Large intestine (tissue), 3 donors: Measurements from ENCODE around the gene RAD51B. TPM values are rescaled to one million over a fixed set of nuclear protein-coding genes. Genes with fewer than 3 reads are reported as not detected.
A peak's percentile ranks its signal among the peaks of the same experiment; 100 is the strongest.

Experiments
- DNase-seq, 2 donors: peaks; one replicate each; pipeline versions ENCODE4 v3.0.0 to v3.0.0-alpha.2; 2013
- H3K27ac ChIP-seq: one replicate; pipeline ENCODE4 v1.5.1; 2013; ENCODE audit warnings: low read length
- H3K27me3 ChIP-seq: 2 replicates; pipeline ENCODE4 v1.6.1; 2013; ENCODE audit warnings: low read length; ENCODE audit not compliant: control insufficient read depth, insufficient read depth
- H3K36me3 ChIP-seq: 2 replicates; pipeline ENCODE4 v1.6.1; 2013; ENCODE audit warnings: low read length; ENCODE audit not compliant: control insufficient read depth, insufficient read depth
- H3K4me1 ChIP-seq: one replicate; pipeline ENCODE4 v1.6.1; 2013; ENCODE audit warnings: low read length; ENCODE audit not compliant: control insufficient read depth, insufficient read depth
- H3K4me3 ChIP-seq: one replicate; pipeline ENCODE4 v1.5.1; 2013; ENCODE audit warnings: low read length
- H3K9me3 ChIP-seq: one replicate; pipeline ENCODE4 v1.6.1; 2013; ENCODE audit warnings: mild to moderate bottlenecking, low read depth, low read length, moderate library complexity; ENCODE audit not compliant: control insufficient read depth
- WGBS: methylation state at CpG from one replicate; pipeline ENCODE4 v1.1.5; 2013; ENCODE audit warnings: low lambda C conversion rate; ENCODE audit not compliant: insufficient coverage; 5-methylcytosine and 5-hydroxymethylcytosine counted together
- polyA plus RNA-seq: library from polyadenylated mRNA; unstranded; fragments of 120-200 nt; gene quantifications from one replicate; pipeline ENCODE4 v1.2.1, GENCODE V29; 2013

The RAD51B gene
- polyA plus RNA-seq, 1 donor, result 6.4 TPM

DNA sequence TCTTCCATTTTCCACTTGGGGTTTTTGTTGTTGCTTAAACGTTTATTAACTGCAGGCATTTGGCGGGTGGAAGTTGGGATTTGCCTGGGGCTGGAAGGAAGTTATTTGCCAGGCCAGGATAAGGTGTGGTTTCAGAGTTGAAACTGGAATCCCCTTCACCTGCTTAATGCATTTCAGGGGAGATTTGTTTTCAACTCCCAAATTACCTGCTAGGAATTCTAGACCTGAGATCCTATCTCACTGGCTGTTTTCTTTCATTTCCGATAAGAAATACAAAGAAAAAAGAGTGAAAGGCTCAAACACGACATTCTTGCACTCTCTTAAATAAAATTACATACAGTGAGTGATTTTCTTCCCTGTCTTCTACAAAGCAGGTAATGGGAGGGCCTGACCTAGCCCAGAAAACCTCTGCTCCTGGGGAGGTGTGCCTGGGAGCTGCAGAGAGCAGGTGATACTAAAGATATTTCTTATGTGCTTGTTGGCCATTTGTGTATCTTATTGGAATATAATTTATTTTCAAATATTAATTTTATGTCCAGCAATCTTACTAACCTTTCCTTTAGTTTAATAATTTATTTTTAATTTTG is 695.1 kb downstream of the RAD51B start:
- H3K4me1 ChIP-seq, result peaks cover 35% of the 10 kb centered on the region
- H3K9me3 ChIP-seq, result no peaks in the 10 kb centered on the region
- no peaks in the 10 kb centered on the region for H3K27me3 ChIP-seq
- H3K27ac ChIP-seq, result no peak overlapping the region
- H3K4me3 ChIP-seq, result no peak overlapping the region
- DNase-seq, result no peak
- WGBS, result 50% methylated on average over 1 of the region's 4 CpGs
- H3K36me3 ChIP-seq, result no peaks in the 10 kb centered on the region

DNA sequence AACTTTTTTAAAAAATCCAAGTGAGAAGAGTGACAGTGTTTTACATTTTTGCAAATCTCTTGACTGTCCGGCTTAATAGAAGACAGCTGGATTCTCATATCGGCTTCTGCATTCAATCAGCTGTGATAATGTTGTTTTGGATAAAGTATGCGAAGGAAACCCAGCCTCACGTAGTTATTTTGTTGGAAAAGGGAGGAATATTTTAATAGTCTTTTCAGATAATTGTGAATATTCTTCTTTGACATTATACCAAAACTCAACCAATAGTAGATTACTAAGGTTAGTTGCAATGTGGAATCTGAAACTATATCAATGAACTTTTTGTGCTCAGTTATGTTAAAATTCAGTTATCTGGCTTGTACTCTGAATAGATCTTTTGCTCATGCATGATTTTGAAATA is 696.8 kb downstream of the RAD51B start:
- DNase-seq, result no peak
- Histone ChIP-seq H3K36me3 (no peaks in the 10 kb centered on the region), H3K27ac (no peak overlapping the region), H3K4me3 (no peak overlapping the region), H3K4me1 (peaks cover 45% of the 10 kb centered on the region), H3K9me3 (no peaks in the 10 kb centered on the region), H3K27me3 (no peaks in the 10 kb centered on the region)
- 90% methylated on average over 2 of the region's 4 CpGs for WGBS

DNA sequence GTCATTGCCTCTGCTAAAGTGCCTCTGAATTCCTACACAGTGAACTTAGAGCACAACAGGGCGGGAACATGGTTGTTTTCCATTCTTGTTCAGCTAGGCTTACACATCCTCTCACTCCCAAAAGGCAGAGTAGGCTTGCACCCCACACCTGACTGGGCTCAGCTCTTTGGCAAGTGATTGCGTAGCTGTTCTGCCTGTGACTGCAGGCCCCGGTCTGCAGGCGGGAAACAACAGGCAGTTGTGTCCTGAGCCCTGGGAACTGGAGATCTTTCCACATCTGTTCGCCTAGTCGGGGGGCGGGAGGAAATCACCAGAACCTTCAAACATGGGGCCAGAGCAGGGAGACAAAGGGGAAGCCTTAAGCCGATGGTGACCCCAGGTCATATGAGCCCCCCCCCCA is 698.6 kb downstream of the RAD51B start:
- H3K4me1 ChIP-seq, result peaks cover 58% of the 10 kb centered on the region
- H3K4me3 ChIP-seq, result no peak overlapping the region
- no peak overlapping the region for H3K27ac ChIP-seq
- no peaks in the 10 kb centered on the region for H3K36me3 ChIP-seq
- H3K9me3 ChIP-seq, result no peaks in the 10 kb centered on the region
- no peak for DNase-seq
- no CpG with 5 or more reads among the region's 8 CpGs for WGBS
- no peaks in the 10 kb centered on the region for H3K27me3 ChIP-seq

DNA sequence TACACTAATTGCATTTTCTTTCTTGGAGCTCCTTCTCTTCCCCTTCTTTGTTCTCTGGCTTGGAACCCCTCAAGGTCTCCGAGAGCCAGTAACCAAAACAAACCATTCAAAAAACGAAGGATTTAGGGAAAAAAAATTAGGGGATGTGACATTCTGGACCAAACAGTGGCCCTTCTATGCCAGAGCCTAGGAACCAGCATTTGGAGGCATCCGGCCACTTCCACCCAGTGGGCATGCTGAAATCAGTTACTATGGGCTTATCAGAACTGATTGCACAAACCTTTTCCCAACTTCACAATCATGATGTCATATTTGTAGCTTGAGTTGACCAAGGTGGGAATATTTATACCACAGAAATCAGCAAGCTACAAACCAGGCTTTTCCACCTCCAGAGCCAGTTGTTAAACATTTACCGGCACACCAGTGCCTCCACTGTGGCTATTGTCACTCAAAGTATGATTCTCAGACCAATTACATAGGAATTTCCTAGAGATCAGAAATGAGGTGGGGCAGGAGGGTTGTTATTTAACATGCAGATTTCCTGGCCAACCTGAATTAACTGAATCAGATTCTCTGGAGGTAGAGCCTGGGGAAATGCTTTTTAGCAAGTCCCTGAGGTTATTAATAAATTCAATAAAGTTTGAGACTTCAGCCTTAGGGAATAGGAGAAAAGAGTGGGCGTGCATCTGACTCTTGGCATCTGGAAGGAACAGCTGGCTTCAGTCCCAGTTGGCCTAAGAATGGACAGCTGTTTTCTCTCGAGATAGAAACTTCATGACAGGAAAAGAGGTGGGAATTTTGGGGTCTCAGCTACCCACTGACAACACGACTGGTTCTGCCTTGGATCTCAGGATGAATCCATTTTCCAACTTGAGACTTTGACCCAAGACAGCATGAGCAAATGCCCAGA is 699.4 kb downstream of the RAD51B start:
- Histone ChIP-seq H3K27me3 (no peaks in the 10 kb centered on the region), H3K36me3 (no peaks in the 10 kb centered on the region), H3K4me1 (peaks cover 54% of the 10 kb centered on the region), H3K9me3 (no peaks in the 10 kb centered on the region), H3K4me3 (no peak overlapping the region), H3K27ac (peak overlapping the region; percentile 94)
- peak; percentile 53 to 73 for DNase-seq
- 60% methylated on average over 1 of the region's 7 CpGs for WGBS

DNA sequence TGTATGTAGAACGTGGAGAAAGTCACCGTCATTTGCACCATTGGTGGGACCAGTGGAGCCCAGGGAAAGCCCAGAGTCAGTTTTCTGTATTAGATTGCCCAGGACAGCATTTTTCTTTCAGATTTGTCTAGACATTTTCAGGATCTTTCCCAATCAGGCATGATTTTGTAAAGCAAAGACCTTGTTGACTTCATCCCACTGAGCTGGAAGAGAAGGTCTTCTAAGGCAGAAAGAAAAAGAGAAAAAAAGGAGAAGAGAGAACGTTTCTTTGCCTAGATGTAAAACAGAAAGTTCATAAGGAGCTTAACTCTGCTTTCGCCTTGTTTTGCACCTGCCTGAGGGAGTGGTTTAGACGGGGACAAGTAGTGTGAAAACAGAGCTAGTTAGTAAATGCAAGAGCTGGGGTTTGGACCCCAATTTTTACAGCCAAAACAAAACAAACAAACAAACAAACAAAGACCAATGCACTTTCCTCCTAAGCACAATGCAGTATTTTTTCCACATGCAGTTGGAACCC is 700.1 kb downstream of the RAD51B start:
- WGBS, result 58% methylated on average over 2 of the region's 5 CpGs
- Histone ChIP-seq H3K4me3 (no peak overlapping the region), H3K4me1 (peaks cover 48% of the 10 kb centered on the region), H3K36me3 (no peaks in the 10 kb centered on the region), H3K27me3 (no peaks in the 10 kb centered on the region), H3K27ac (peak overlapping the region; percentile 94), H3K9me3 (no peaks in the 10 kb centered on the region)
- no peak for DNase-seq

DNA sequence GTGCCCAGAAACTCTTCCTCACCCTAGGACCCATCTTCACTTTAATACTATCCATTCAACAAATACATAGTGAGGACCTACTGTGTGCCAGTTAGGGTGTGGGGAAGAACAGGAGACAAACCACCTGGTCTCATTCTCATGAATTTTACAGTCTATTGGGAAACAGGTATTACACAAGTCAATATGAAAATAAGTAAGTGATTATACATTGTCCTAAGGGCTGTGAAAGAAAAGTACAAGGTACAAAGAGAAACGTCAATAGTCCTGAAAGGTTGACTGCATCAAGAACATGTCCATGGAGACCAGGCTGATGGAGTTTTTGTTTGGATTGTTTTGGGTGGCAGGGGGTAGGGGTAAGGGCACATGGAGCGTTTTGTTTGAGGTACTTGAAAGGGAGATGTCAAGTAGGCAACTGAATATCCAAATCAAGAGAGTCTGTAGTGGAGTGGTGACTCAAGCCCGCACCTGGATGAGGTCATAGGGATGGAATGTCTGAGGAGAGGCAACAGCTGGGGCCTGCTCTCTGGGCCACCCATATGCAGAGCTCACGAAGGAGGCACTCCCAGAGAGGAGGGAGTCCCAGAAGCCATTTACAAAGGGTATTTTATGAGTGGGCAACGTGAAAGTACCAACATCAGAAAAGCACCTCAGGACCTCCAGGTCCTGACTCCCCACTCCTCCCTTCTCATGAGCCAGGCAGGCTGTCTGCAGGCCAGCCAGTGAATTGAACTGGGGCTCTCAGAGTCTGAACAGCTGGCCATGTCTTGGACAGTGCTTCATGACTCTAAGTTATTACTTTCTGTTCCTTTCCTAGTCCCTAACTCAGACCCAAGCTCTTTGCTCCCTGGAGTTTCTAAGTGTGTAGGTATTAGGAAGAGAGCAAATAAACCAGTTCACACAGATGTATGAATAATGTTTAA is 701.3 kb downstream of the RAD51B start:
- no peaks in the 10 kb centered on the region for H3K27me3 ChIP-seq
- H3K36me3 ChIP-seq, result no peaks in the 10 kb centered on the region
- no peaks in the 10 kb centered on the region for H3K9me3 ChIP-seq
- H3K4me3 ChIP-seq, result no peak overlapping the region
- DNase-seq, result peak; percentile 85 to 96
- WGBS, result 10% methylated on average over 2 of the region's 5 CpGs
- H3K27ac ChIP-seq, result peak overlapping the region; percentile 94
- peaks cover 48% of the 10 kb centered on the region for H3K4me1 ChIP-seq

DNA sequence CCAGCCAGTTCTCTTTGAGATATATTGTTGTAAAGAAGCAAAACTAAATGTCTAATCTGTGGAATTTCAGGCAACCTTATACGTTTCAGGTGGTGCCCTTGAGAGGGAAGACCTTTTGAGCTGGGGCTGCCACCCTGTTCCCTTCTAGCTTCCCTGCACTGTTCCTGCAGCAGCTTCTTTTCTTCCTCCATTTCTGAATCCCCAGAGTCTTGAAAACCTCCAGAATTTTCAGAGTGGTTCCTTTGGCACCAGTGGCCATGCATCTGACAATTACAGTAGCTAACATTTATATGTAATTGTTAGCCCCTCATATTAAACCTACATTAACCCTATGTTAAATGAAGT is 702.0 kb downstream of the RAD51B start:
- Histone ChIP-seq H3K4me3 (no peak overlapping the region), H3K36me3 (no peaks in the 10 kb centered on the region), H3K27me3 (no peaks in the 10 kb centered on the region), H3K27ac (peak overlapping the region; percentile 94), H3K4me1 (peaks cover 51% of the 10 kb centered on the region), H3K9me3 (no peaks in the 10 kb centered on the region)
- DNase-seq, result no peak
- no CpG with 5 or more reads among the region's 1 CpG for WGBS

DNA sequence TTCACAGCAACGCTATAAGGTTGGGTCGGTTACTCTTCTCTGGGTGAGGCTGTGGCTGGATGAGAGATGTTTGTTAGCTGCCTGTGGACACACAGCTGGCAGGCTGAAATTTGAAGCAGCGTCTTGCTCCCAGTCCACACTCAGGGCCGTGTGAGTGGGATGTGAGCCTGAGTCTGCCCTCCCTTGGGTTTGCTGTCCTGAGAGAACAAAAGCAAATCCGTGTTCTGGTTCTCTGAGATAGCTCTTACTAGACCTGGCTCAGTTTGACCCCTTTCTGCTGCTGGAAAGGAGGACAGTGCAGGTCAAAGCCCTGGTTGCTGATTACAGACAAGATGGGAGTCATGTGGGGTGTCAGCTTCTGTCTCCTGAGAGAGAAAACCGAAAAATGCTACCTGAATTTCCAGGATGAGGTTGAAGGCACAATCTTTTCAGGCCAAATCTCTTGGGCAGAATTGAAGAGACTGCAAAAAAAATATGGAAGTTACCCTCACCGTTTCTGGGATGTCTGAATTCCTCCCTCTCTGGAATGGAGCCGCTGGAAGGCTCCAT is 702.5 kb downstream of the RAD51B start:
- DNase-seq, result peak in 1 of 2 donors; percentile 50
- peaks cover 56% of the 10 kb centered on the region for H3K4me1 ChIP-seq
- H3K36me3 ChIP-seq, result no peaks in the 10 kb centered on the region
- no peaks in the 10 kb centered on the region for H3K27me3 ChIP-seq
- H3K27ac ChIP-seq, result peak overlapping the region; percentile 94
- H3K9me3 ChIP-seq, result no peaks in the 10 kb centered on the region
- no CpG with 5 or more reads among the region's 8 CpGs for WGBS
- no peak overlapping the region for H3K4me3 ChIP-seq

DNA sequence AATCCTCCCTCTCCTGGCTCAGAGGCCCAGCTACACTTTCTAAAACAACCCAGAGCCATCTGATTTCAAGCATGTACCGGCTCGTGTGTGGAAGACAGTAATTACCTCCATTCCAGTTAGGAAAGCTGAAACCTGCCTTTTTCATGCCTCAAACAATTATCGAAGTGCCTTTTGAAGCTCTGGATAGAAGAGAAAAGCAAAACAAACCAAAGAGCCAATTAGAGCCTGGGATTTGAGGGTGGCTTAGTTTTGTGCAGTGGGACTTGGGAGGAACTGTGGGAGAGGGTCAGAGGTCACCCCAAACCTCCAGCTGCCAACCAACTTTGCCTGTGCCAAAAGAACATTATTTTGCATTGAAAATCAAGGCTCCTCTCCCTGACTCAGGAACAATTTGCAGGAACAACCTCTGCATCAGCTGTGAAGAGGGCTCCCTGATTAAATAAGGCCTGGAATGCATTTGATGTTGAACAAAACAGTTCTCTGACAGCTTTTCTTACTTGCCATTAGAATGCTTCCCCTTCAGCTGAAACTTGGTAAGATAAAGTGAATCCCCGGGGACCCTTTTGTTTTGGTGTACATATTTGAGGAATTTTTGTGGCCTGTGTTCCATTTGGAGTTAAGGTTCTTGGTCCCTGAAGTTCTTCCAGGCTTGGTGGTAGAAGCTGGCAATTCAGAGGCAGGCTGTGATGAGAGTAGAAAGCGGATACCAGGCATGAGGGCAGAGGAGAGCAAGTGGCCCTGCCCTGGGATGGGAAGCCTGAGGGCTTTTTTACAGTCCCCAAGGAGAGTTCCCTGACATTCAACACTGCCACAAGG is 703.1 kb downstream of the RAD51B start:
- Histone ChIP-seq H3K4me1 (peaks cover 60% of the 10 kb centered on the region), H3K9me3 (no peaks in the 10 kb centered on the region), H3K27me3 (no peaks in the 10 kb centered on the region), H3K27ac (peak overlapping the region; percentile 94), H3K36me3 (no peaks in the 10 kb centered on the region), H3K4me3 (no peak overlapping the region)
- WGBS, result no CpG with 5 or more reads among the region's 5 CpGs
- DNase-seq, result no peak
